Adrenal gland (tissue), 5 donors: Measurements from ENCODE around the gene TNKS1BP1.

Experiments
- CTCF ChIP-seq, 6 experiments: fragments of 450-650 bp in 4 of 6; fragments of 200-600 bp in 2 of 6; sonication (generic) in 1 of 6; IDR thresholded peaks; 1 replicate in 5 of 6; 2 replicates in 1 of 6; pipeline versions ENCODE4 v1.5.1 to v1.8.0; 2016 to 2021; ENCODE audit warnings: antibody characterized with exemption in 6 of 6, mild to moderate bottlenecking in 2 of 6, moderate library complexity in 1 of 6
- POLR2A ChIP-seq, 2 donors: fragments of 450-650 bp; IDR thresholded peaks; one replicate each; pipeline ENCODE4 v1.6.1; 2017; ENCODE audit warnings: antibody characterized with exemption in 2 of 2, mild to moderate bottlenecking in 2 of 2, moderate library complexity in 1 of 2
- donor health status: DM: no; HTN: no; CAD: no.

- TF ChIP-seq CTCF (IDR thresholded peaks at IDR 0.05) (no peak), POLR2A (IDR thresholded peaks at IDR 0.05) (no peak)
Measured at GRCh38 chr11:57353446-57353845, 28.7 kb upstream of the TNKS1BP1 start.
